HG02973 (cell line): ENCODE data around the gene AKTIP.
"Not testable (repeated sequence)": the region's sequence is repeated elsewhere in the genome, so short reads cannot be mapped to it uniquely, and the experiment has no call there.

Experiments
- ATAC-seq: cut with Tn5 transposase; IDR thresholded peaks from one replicate; pipeline ENCODE4 v1.9.1; 2021; ENCODE audit warnings: moderate library complexity; ENCODE audit not compliant: unreplicated experiment

AKTIP gene

GRCh38 chr16:53502331-53503269, at the start of gene AKTIP:
TSS of gene AKTIP (minus strand) at chr16:53503209. CDS start at chr16:53500259, 2,950 bp downstream.
- ATAC-seq, result peak; percentile 26

DNA sequence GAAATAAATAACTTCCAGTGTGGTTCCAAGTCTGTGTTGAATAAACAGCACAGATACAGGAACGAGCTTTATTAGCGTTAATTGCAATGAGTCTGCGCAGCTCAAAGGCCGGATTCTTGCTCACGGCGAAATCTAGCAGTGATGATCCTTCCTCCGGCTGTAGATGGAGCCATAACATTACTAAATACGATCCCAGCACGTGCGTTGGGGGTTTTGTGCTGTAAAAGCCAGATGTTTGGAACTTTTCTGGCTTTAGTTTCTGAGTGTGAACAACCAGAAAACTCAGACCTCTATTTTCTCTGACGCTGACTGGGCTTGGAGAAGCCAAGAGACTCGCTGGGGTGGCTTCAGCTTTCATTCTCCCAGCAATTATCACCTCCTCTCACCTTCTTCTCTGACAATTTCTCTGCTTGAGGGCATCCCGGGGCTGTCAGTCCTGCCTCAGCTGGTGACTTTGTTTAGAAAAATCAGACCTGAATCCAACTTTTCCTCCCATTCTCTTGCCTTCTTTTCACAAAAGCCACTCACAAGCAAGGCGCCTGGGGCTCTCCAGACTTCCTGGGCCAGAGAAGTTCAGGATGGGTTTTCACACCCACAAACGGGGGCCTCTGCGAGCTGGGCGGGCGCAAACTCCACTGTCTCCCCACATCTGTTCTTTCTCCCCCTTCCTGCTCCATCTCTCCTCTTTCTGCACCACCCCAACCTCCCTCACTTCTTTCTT, 47.1 kb upstream of the AKTIP start:
- ATAC-seq, result peak; percentile 83

GRCh38 chr16:53546988-53547391, 44.0 kb upstream of the AKTIP start:
- ATAC-seq, result no peak

DNA sequence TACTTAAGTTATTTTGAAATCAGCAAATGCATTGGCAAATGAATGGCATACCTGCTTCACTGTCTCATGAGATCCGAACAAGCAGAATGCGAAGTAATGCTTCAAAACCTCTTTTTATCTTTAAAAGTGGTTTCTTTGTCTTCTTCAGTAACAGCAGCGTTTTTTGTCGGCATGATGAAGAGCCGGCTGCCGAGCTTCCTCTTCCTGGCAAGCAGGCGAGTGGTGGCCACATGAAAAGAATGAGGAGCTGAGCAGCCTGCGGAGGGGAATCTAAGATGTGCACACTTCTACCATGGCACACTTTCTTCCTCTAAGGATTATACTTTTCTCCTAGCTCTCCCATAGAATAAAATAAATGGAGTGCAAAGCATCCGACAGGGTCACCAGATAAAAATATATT, 42.4 kb upstream of the AKTIP start:
- no peak for ATAC-seq

DNA sequence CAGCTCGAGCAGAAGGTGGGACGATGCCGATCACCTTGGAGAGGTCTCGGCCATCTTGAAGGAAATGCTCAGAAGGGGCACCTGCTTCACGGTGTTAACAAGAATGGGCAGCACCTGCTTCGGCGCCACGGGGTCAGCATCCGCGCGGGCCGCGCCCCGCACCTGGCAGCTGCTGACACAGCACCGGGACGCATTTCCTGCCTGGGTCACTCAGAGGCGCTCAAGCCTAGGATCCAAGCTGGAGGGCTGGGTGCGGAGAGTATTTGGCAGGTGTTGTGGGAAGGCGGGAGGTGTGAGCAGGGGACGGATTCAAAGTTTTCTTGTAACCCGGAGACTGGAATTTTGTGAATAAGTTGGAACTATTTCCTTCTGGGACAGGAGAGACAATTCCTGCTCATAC, 39.3 kb upstream of the AKTIP start:
- no peak for ATAC-seq

- no peak for ATAC-seq
Measured at GRCh38 chr16:53541326-53541725, 38.3 kb upstream of the AKTIP start.

DNA sequence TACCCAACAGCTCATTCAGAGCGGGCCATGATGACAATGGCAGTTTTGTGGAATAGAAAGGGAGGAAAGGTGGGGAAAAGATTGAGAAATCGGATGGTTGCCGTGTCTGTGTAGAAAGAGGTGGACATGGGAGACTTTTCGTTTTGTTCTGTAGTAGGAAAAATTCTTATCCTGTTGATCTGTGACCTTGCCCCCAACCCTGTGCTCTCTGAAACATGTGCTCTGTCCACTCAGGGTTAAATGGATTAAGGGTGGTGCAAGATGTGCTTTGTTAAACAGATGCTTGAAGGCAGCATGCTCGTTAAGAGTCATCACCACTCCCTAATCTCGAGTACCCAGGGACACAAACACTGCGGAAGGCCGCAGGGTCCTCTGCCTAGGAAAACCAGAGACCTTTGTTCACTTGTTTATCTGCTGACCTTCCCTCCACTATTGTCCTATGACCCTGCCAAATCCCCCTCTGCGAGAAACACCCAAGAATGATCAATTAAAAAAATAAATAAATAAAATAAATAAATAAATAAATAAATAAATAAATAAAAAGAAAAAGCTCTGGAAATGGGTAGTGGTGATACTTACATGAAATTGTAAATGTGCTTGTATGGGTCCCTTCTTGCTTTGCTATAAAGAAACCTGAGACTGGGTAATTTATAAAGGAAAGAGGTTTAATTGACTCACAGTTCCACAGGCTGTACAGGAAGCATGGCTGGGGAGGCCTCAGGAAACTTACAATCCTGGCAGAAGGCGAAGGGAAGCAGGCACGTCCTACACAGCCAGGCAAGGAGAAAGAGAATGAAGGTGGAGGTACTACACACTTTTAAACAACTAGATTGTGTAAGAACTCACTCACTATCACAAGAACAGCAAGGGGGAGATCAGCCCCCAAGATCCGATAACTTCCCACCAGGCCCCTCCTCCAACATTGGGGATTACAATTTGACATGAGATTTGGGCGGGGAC, 37.0 kb upstream of the AKTIP start:
- not testable (repeated sequence) for ATAC-seq

- ATAC-seq, result not testable (repeated sequence)
Measured at GRCh38 chr16:53539346-53539745, 36.3 kb upstream of the AKTIP start.

- ATAC-seq, result no peak
Measured at GRCh38 chr16:53537626-53538025, 34.6 kb upstream of the AKTIP start.

DNA sequence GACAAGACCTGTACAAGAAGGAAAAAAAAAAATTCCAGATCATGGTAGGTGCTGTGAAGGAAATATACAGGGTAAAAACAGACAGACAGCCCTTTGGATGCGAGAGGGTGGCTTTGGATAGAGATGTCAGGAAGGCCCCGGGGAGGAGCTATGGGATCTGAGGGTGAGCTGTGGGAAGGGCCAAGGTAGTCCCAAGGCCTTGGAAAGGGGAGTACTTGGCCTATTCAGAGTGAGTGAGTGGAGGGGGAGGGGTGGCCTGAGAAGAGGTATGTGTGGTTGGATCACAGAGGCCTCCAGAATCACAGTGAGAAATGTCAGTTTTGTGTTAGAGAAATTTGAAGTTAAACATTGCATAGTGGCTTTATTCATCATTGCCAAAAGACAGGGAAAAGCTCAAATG, 31.2 kb upstream of the AKTIP start:
- ATAC-seq, result no peak

- ATAC-seq, result no peak
Measured at GRCh38 chr16:53530741-53531140, 27.7 kb upstream of the AKTIP start.

- no peak for ATAC-seq
Measured at GRCh38 chr16:53530046-53530445, 27.0 kb upstream of the AKTIP start.

DNA sequence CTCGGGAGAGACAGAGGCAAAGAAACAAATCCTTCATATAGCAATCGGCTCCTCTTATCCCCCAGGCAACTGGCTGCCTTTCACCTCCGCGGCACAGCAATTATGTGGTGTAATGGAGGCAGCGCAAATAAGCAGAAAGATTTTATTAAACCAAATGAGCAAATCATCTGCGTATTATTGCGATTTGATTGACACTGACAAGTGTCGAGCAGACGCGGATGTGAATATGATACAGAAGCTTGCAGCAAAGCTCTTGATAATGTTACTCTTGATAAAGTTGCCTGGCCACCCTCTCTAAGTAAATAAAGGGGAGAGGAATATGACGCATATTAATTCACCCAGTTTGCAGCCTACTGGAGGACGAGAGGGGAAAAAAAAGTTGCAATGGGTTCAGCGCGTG, 26.5 kb upstream of the AKTIP start:
- no peak for ATAC-seq

DNA sequence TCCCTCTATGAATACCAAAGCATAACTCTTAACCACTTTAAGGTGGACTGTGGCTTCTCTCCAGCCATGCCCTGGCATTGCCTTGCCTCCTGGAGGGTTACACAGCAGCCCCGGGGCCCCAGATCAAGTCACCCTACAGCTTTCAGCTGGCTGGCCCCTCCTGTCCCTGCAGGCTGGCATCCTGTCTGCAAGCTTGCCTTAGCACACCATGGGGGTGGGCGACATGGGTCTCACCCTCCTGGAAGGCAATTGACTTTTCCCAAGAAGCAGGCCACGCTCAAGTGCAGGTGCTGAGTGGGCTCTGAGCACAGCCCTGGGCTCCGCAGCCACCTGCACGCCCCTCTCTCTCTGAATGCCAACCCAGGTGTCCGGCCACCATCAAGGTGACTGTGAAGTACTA, 25.8 kb upstream of the AKTIP start:
- ATAC-seq, result no peak

DNA sequence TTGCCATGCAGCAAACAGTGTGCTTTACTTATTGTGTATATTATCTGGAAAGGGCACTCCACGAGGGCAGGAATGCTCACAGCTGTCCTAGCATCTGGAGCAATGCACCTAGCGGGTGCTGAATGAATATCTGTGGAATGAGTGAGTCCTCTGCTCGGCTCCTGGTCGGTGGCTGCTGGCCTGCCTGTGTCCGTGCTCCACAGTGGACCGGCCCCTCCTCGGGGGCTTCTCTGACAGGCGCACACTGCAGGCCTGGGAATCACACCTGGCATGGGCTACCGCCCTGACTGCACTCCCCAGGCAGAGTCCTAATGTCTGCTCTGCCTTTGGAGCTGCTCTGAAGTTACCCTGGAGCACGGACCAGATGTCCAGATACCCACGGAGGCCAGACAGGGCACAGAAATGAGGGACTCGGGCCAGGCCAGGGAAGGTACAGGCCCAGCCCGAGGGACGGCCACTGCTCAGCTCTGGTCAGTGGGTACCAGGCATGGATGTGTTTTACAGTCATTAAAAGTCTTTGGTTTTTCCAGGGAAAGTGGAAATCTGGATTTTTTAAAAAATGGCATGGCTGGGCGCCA, 21.1 kb upstream of the AKTIP start:
- no peak for ATAC-seq

DNA sequence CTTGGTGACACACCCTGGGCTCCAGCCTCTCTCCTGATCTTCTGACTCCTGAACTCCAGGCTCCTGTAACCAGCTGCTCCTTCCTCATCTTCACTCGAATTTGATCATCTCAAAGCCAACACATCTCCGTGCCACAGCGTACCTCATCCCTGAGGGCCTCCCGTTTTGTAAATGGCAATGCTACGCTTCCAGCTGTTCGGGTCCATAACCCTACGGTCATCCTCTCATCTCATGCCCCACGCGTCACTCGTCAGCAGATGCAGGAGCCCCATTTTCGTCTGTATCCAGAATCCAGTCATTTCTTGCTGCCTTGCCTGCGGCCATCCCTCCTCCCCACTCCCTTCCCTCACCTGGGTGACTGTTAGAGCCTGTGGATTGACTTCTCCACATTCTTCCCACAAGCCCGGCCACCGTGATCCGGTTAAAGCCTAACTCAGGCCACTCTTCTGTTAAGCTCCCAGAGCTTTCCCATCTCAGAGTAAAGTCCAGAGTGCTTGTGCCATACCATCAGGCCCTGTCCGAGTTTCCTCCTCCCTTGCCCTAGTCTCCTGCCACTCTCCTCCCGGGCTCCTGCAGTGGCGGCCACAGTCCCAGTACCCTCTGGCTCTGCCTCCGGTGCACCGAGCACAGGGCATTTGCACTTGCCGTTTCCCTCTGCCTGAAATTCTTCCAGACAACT, 20.3 kb upstream of the AKTIP start:
- ATAC-seq, result no peak

GRCh38 chr16:53519417-53520091, 16.5 kb upstream of the AKTIP start:
- no peak for ATAC-seq

- peak; percentile 94 for ATAC-seq
Measured at GRCh38 chr16:53518550-53519416, 15.8 kb upstream of the AKTIP start.
